ENCODE measurements around the gene CSMD2. TPM values are rescaled to one million over a fixed set of nuclear protein-coding genes. Genes with fewer than 3 reads are reported as not detected.

Gene CSMD2
- total and polyA plus RNA-seq, 2 of the 8 experiments (the other 6 are each of a cell fraction or from before 2014, with no cell fraction given), result 7.0 to 14.7 TPM

DNA sequence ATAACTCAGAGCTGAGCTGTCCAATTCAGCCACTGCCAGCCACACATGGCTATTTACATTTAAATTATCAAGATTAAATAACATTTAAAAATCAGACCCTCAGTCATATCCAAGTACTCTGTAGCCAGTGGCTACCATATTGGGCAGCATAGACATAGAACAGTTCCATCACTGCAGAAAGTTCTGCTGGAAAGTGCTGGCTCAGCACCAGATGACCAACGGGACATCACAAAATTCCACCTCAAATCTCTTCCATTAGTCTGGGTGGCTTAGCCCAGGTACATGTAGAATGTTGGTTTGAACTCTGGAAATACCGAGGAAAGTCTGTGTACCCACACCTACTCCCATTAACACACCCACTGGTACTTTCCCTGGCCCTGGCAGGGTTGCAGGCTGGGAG is 563.3 kb downstream of the CSMD2 start:
- Histone ChIP-seq H3K14ac (ENCODE audit: insufficient read length) (no peak overlapping the region), H3K4me1 (replicated peaks in 1 of 4; ENCODE audit: control insufficient read depth in 3 of 4, insufficient read depth in 4 of 4, low read length in 3 of 4) (no peaks in the 10 kb centered on the region), H3K23ac (ENCODE audit: insufficient read length) (no peak overlapping the region), H3K27me3 (replicated peaks in 1 of 4; ENCODE audit: control insufficient read depth in 3 of 4, extremely low read depth in 1 of 4, insufficient read depth in 3 of 4, low read length in 3 of 4) (no peaks in the 10 kb centered on the region), H3K4ac (replicated peaks; ENCODE audit: insufficient read length, low read depth, low read length) (no peak overlapping the region), H2BK120ac (replicated peaks; ENCODE audit: low read depth, low read length) (no peak overlapping the region), H2BK15ac (ENCODE audit: low read length) (no peak overlapping the region), H3K56ac (replicated peaks; ENCODE audit: insufficient read length, low read depth, low read length) (no peak overlapping the region), H3K4me3 (ENCODE audit: extremely low read depth in 1 of 4, insufficient read depth in 2 of 4, low read depth in 3 of 4, low read length in 4 of 4) (no peak overlapping the region), H3K79me1 (ENCODE audit: low read depth, low read length) (no peaks in the 10 kb centered on the region), H3K18ac (ENCODE audit: extremely low read depth, low read length) (no peak overlapping the region), H2BK20ac (ENCODE audit: low read length) (no peak overlapping the region), H2AFZ (ENCODE audit: low read length) (no peak overlapping the region), H3K9me3 (ENCODE audit: insufficient read depth in 2 of 2, low read depth in 1 of 2, low read length in 1 of 2) (no peaks in the 10 kb centered on the region), H3K4me2 (ENCODE audit: insufficient read depth in 1 of 2, low read depth in 2 of 2, low read length in 2 of 2) (no peak overlapping the region), H3K9ac (replicated peaks in 1 of 4; ENCODE audit: extremely low read depth in 1 of 4, low read depth in 3 of 4, low read length in 3 of 4) (no peak overlapping the region), H4K20me1 (replicated peaks in 1 of 2; ENCODE audit: control insufficient read depth in 1 of 2, insufficient read depth in 2 of 2, low read length in 2 of 2) (no peaks in the 10 kb centered on the region), H2AK5ac (ENCODE audit: low read depth, low read length) (no peak overlapping the region), H4K8ac (ENCODE audit: extremely low read depth, insufficient read depth, low read length) (no peak overlapping the region), H2BK12ac (ENCODE audit: low read depth, low read length) (no peak overlapping the region), H3K27ac (ENCODE audit: low read depth, low read length) (no peak overlapping the region), H3K23me2 (ENCODE audit: low read depth, low read length) (no peaks in the 10 kb centered on the region), H3K79me2 (ENCODE audit: control insufficient read depth in 1 of 2, insufficient read depth in 2 of 2, low read length in 2 of 2) (no peaks in the 10 kb centered on the region), H4K5ac (ENCODE audit: insufficient read length, low read depth, low read length) (no peak overlapping the region), H4K91ac (replicated peaks; ENCODE audit: insufficient read length, low read length) (no peak overlapping the region), H2BK5ac (ENCODE audit: low read depth, low read length) (no peak overlapping the region), H3K36me3 (ENCODE audit: control insufficient read depth in 2 of 4, insufficient read depth in 4 of 4, low read length in 3 of 4) (peaks cover 0 to 7% (median 0%) of the 10 kb centered on the region in 4 experiments; a peak in 2 of 8 replicates)
- FAIRE-seq, result no peak
- WGBS, 2 experiments (ENCODE audit: extremely low coverage in 1 of 2, insufficient coverage in 1 of 2, insufficient read length in 1 of 2, insufficient replicate concordance in 2 of 2, low coverage in 1 of 2, low lambda C conversion rate in 2 of 2, missing lambda C conversion rate in 1 of 2), result 90% methylated on average over 2 of the region's 2 CpGs; no CpG with 5 or more reads in 1 of the 2 experiments
- no peak for DNase-seq (ENCODE audit: low read depth in 1 of 2, low spot score in 2 of 2)
- ChIA-PET POLR2A (ENCODE audit: partially characterized antibody) (no interaction called here), CTCF (ENCODE audit: partially characterized antibody) (interaction anchor here (1.5 kb wide), 1 partner anchor 13 kb away, joined by 7 read pairs; no protein-coding TSS in a partner anchor)
